Neutrophil (primary cell): ENCODE data around the gene KLK2.

Experiments
- H3K27ac ChIP-seq: fragments of 200-600 bp; sonication (generic); 2 replicates; pipeline ENCODE4 v1.5.1; 2016; ENCODE audit warnings: mild to moderate bottlenecking, moderate library complexity
- H3K27me3 ChIP-seq: fragments of 200-600 bp; sonication (generic); 2 replicates; pipeline ENCODE4 v1.6.0; 2016; ENCODE audit warnings: mild to moderate bottlenecking
- H3K36me3 ChIP-seq: fragments of 200-600 bp; sonication (generic); 2 replicates; pipeline ENCODE4 v1.5.1; 2017
- H3K4me1 ChIP-seq, 2 experiments: fragments of 200-600 bp in 1 of 2; sonication (generic) in 1 of 2; 1 replicate in 1 of 2; 2 replicates in 1 of 2; pipeline versions ENCODE4 v1.5.1 to v1.6.1; 2013 to 2016; ENCODE audit warnings: low read depth in 1 of 2, low read length in 1 of 2, mild to moderate bottlenecking in 1 of 2, moderate library complexity in 1 of 2; ENCODE audit not compliant: control insufficient read depth in 1 of 2, insufficient read depth in 1 of 2
- H3K4me3 ChIP-seq, 2 experiments: fragments of 200-600 bp in 1 of 2; sonication (generic) in 1 of 2; 1 replicate in 1 of 2; 2 replicates in 1 of 2; pipeline ENCODE4 v1.5.1; 2013 to 2016; ENCODE audit warnings: low read depth in 1 of 2, low read length in 1 of 2, mild to moderate bottlenecking in 1 of 2, moderate library complexity in 1 of 2
- H3K9me3 ChIP-seq: fragments of 200-600 bp; sonication (generic); 2 replicates; pipeline ENCODE4 v1.5.1; 2016
- TF ChIP-seq, protein P1 (sequence below): fragments of 200-600 bp; sonication (generic); IDR thresholded peaks from 2 replicates; pipeline ENCODE4 v1.5.1; 2016; ENCODE audit warnings: antibody characterized with exemption

KLK2 gene

GRCh38 chr19:50911206-50912101 is 38.2 kb downstream of the KLK2 start, which contains the start of gene KLK4:
Gene KLK4, minus strand, starts transcription at chr19:50911395. Its CDS starts 657 bp downstream, at chr19:50910738.
- H3K27me3 ChIP-seq: peaks cover 82% of the 10 kb centered on the region
- H3K27ac ChIP-seq: no peak within 1 kb of the TSS
- H3K36me3 ChIP-seq: no peaks in the 10 kb centered on the region
- TF ChIP-seq, protein P1, sequence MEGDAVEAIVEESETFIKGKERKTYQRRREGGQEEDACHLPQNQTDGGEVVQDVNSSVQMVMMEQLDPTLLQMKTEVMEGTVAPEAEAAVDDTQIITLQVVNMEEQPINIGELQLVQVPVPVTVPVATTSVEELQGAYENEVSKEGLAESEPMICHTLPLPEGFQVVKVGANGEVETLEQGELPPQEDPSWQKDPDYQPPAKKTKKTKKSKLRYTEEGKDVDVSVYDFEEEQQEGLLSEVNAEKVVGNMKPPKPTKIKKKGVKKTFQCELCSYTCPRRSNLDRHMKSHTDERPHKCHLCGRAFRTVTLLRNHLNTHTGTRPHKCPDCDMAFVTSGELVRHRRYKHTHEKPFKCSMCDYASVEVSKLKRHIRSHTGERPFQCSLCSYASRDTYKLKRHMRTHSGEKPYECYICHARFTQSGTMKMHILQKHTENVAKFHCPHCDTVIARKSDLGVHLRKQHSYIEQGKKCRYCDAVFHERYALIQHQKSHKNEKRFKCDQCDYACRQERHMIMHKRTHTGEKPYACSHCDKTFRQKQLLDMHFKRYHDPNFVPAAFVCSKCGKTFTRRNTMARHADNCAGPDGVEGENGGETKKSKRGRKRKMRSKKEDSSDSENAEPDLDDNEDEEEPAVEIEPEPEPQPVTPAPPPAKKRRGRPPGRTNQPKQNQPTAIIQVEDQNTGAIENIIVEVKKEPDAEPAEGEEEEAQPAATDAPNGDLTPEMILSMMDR: no peak
- no peaks in the 10 kb centered on the region for H3K9me3 ChIP-seq
- H3K4me1 ChIP-seq: no peaks in the 10 kb centered on the region
- no peak within 1 kb of the TSS for H3K4me3 ChIP-seq

DNA sequence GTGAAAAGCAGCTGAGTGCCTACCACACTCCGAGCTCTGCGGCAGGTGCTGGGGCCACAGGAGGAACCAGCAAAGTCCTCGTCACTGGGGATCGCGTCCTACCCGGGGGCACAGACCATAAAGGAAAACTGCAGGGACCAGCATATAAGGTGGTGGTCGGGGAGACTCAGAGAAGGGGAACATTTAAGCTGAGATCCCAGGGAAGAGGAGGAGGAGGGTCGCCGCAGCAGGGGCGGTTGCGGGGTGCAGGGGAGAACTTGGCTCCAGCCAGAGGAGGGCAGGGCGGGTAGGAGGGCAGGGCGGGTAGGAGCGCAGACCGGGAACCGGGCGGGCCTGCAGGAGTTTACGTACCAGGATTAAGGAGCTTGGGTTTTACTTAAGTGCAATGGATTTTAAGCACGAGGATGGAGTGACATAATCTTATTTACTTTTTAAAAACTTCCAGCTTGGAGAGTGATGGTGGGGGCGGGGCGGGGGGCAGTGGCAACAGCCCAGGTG is 38.9 kb downstream of the KLK2 start:
- TF ChIP-seq, protein P1: no peak
- H3K4me3 ChIP-seq: no peak overlapping the region
- H3K27me3 ChIP-seq: peaks cover 81% of the 10 kb centered on the region
- no peaks in the 10 kb centered on the region for H3K9me3 ChIP-seq
- H3K36me3 ChIP-seq: no peaks in the 10 kb centered on the region
- H3K27ac ChIP-seq: no peak overlapping the region
- no peaks in the 10 kb centered on the region for H3K4me1 ChIP-seq

DNA sequence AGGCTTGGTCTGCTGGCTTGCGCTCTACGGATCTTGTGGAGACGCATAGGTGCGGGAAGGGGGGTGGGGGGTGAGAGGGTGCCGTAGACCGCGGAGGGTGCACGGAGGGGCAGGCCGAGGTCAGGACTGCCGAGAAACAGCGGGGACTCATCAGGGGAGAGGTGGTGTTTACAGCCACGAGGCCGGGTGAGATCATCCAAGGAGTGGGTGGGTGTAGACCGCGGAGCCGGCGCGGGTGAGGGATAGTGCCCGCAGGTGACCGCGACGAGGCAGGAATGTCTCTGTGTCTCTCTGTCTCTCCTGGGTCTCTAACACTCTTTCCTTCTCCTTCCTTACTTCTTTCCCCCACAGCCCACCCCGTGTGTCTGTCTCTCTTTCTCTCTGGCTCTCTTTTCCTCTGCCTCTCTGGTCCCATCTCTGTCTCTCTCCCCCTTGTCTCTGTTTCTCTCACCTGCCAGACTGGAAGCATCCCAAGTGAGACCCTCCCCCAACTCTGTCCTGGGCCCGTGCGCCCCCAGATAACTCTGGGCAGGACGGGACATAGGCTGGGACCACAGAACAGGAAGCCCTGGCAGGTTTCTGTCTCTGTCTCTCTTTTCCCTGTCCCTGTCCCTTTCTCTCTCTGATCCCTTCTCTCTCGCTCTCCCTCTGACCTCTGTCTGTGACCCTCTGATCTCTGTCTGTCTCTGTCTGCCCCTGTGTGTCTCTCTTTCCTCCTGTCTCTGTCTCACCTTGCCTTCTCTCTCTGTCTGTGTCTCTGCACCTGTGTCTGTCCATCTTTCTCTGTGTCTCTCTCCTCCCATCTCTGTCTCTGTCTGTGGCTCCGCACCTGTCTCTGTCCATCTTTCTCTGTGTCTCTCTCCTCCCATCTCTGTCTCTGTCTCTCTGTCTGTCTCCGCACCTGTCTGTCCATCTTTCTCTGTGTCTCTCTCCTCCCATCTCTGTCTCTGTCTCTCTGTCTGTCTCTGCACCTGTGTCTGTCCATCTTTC is 39.8 kb downstream of the KLK2 start:
- H3K4me3 ChIP-seq: no peak overlapping the region
- no peaks in the 10 kb centered on the region for H3K9me3 ChIP-seq
- H3K36me3 ChIP-seq: no peaks in the 10 kb centered on the region
- no peak overlapping the region for H3K27ac ChIP-seq
- H3K4me1 ChIP-seq: no peaks in the 10 kb centered on the region
- H3K27me3 ChIP-seq: peaks cover 76% of the 10 kb centered on the region
- TF ChIP-seq, protein P1: no peak

DNA sequence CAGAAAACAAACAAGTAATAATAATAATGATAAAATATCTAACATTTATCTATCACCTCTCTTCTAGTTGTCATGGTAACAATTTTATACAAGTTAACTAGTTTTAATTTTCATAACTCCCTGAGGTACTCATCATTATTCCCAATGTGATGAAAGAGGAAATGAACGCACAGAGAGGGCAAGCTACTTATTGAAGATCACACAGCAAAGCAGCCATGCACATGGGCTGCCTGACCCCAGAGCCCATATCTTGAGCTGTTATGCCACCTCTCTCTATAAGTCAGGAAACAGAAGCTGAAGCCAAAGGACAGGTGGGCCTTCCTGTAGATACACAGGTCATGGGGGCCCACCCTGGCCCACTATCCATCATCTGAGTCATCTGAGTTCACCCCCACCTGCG is 42.8 kb downstream of the KLK2 start:
- H3K36me3 ChIP-seq: no peaks in the 10 kb centered on the region
- peaks cover 60% of the 10 kb centered on the region for H3K27me3 ChIP-seq
- no peak overlapping the region for H3K4me3 ChIP-seq
- no peaks in the 10 kb centered on the region for H3K4me1 ChIP-seq
- H3K27ac ChIP-seq: no peak overlapping the region
- no peaks in the 10 kb centered on the region for H3K9me3 ChIP-seq
- TF ChIP-seq, protein P1: no peak
